ENCODE measurements around the gene LVRN.

The LVRN gene

DNA sequence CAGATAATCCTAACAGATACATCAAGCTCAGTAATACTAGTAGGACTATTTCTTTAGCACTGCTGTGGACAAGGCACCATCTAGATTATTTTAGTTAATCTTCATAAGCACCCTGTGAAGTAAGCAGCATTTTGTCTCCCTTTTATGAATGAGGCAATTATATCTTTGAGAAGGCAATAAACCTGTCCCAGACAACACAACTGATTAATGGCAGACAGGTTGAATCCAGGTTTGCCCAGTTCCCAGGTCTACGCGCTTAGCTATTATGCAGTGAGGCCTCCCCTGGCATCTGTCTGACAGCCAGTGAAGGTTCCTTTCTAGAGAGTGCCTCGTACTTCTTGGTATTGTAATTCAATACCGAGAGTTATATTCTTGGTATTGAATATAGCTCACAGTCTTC, 9.7 kb upstream of the LVRN start:
- no peaks in the 10 kb centered on the region for H3K9me3 ChIP-seq (ENCODE audit: insufficient read depth, low read length)
- no peaks in the 10 kb centered on the region for H3K79me2 ChIP-seq (ENCODE audit: low read length)
- H2AFZ ChIP-seq (ENCODE audit: low read depth, low read length): no peak overlapping the region
- no peak for TF ChIP-seq EZH2phosphoT487 (IDR thresholded peaks at IDR 0.05; ENCODE audit: low read depth)
- TF ChIP-seq, protein P1, sequence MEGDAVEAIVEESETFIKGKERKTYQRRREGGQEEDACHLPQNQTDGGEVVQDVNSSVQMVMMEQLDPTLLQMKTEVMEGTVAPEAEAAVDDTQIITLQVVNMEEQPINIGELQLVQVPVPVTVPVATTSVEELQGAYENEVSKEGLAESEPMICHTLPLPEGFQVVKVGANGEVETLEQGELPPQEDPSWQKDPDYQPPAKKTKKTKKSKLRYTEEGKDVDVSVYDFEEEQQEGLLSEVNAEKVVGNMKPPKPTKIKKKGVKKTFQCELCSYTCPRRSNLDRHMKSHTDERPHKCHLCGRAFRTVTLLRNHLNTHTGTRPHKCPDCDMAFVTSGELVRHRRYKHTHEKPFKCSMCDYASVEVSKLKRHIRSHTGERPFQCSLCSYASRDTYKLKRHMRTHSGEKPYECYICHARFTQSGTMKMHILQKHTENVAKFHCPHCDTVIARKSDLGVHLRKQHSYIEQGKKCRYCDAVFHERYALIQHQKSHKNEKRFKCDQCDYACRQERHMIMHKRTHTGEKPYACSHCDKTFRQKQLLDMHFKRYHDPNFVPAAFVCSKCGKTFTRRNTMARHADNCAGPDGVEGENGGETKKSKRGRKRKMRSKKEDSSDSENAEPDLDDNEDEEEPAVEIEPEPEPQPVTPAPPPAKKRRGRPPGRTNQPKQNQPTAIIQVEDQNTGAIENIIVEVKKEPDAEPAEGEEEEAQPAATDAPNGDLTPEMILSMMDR (IDR thresholded peaks at IDR 0.05; ENCODE audit: low read depth, low read length): no peak
- H4K20me1 ChIP-seq (ENCODE audit: insufficient read depth, low read length): no peaks in the 10 kb centered on the region
- H3K4me2 ChIP-seq (ENCODE audit: low read length): no peak overlapping the region
- H3K4me3 ChIP-seq (ENCODE audit: low read length): no peak overlapping the region
- no peaks in the 10 kb centered on the region for H3K4me1 ChIP-seq (ENCODE audit: low read length)
- H3K9ac ChIP-seq (ENCODE audit: low read length): no peak overlapping the region
- H3K27me3 ChIP-seq (ENCODE audit: low read depth, low read length): no peaks in the 10 kb centered on the region
- no peaks in the 10 kb centered on the region for H3K36me3 ChIP-seq (replicated peaks; ENCODE audit: low read depth, low read length)
- no peak overlapping the region for H3K27ac ChIP-seq (ENCODE audit: low read length)

DNA sequence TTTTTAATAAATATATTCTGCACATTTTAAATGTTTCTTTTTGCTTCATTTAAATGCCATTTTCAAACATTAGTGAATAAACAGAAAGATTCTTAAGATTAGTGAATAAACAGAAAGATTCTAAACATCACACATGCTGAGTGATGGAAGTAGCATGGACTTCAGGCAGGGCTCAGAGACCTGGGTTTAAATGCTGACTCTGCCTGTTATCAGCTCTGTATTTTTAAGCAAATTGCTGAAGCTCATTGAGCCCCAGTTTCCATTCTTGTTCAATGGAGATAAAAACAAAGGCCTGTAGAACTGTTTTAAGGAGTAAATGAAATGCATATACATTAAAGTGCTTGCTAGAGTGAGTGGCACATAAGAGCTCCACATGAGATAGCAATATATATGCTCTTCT, 8.1 kb upstream of the LVRN start:
- Histone ChIP-seq H3K36me3 (replicated peaks; ENCODE audit: low read depth, low read length) (no peaks in the 10 kb centered on the region), H3K9me3 (ENCODE audit: insufficient read depth, low read length) (no peaks in the 10 kb centered on the region), H2AFZ (ENCODE audit: low read depth, low read length) (no peak overlapping the region), H3K4me3 (ENCODE audit: low read length) (no peak overlapping the region), H4K20me1 (ENCODE audit: insufficient read depth, low read length) (no peaks in the 10 kb centered on the region), H3K27ac (ENCODE audit: low read length) (no peak overlapping the region), H3K79me2 (ENCODE audit: low read length) (no peaks in the 10 kb centered on the region), H3K4me1 (ENCODE audit: low read length) (no peaks in the 10 kb centered on the region), H3K4me2 (ENCODE audit: low read length) (no peak overlapping the region), H3K9ac (ENCODE audit: low read length) (no peak overlapping the region), H3K27me3 (ENCODE audit: low read depth, low read length) (no peaks in the 10 kb centered on the region)
- TF ChIP-seq, protein P1 (IDR thresholded peaks at IDR 0.05; ENCODE audit: low read depth, low read length): no peak
- TF ChIP-seq EZH2phosphoT487 (IDR thresholded peaks at IDR 0.05; ENCODE audit: low read depth): no peak

DNA sequence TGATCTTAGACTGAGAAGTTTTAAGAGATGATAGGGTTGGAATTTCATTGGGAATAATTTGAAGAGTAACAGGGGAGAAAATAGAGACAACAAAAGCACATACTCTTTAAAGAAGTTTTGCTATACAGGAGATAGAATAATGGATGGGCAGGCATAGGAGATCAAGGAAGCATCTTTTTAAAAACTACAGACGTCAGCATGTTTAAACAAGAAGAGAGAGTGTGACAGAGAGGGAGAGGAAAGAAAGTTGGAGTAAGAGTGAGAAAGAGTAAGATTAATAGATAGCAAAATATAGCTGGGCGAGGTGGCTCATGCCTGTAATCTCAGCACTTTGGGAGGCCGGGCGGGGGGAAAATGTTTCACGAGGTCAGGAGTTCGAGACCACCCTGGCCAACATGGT, 5.3 kb upstream of the LVRN start:
- Histone ChIP-seq H3K27ac (ENCODE audit: low read length) (no peak overlapping the region), H3K4me3 (ENCODE audit: low read length) (no peak overlapping the region), H3K4me1 (ENCODE audit: low read length) (no peaks in the 10 kb centered on the region), H3K36me3 (replicated peaks; ENCODE audit: low read depth, low read length) (no peaks in the 10 kb centered on the region), H4K20me1 (ENCODE audit: insufficient read depth, low read length) (no peaks in the 10 kb centered on the region), H2AFZ (ENCODE audit: low read depth, low read length) (no peak overlapping the region), H3K9ac (ENCODE audit: low read length) (no peak overlapping the region), H3K4me2 (ENCODE audit: low read length) (no peak overlapping the region), H3K9me3 (ENCODE audit: insufficient read depth, low read length) (no peaks in the 10 kb centered on the region), H3K27me3 (ENCODE audit: low read depth, low read length) (no peaks in the 10 kb centered on the region), H3K79me2 (ENCODE audit: low read length) (no peaks in the 10 kb centered on the region)
- no peak for TF ChIP-seq EZH2phosphoT487 (IDR thresholded peaks at IDR 0.05; ENCODE audit: low read depth)
- TF ChIP-seq, protein P1 (IDR thresholded peaks at IDR 0.05; ENCODE audit: low read depth, low read length): no peak

DNA sequence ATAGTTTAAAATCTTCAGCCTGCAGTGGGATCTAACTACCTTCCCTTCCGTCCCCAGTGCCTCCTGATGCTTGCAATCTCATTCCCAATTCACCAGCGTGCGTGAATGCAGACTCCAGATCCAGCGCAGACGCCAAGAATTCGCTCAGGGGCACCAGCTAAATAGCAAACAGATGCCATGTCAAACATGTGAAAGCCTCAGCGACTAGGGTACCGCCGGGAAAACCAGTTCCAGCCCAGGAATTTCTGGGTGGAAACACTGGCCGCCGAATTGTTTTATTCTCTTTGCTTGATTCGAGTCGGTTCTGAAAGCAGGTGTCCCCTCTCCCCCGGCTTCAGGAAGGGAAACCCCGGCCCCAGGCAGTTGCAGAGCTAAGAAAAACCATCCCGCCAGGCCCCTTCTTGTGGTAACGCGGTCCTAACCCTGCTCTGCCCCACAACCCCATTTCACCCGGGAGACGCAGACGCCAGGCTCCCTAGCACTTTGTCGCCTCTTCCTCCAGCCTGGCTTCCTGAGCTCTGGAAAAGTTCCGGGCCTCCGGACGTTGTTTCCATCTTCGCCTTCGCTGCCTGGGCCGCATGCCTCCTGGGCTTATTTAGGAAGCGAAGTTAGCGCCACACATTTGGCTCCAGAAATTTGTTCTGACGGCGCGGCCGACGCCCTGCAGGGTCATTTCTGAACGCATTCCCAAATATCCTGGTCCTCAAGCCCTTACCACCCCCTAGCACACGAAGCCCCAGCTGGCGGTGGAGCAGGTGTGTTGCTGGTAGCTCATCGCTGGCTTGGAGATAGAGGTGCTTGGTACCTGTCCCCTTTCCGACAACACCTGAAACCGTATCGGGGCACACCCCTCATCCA, 665 bp upstream of the LVRN start:
- no peaks in the 10 kb centered on the region for H3K36me3 ChIP-seq (replicated peaks; ENCODE audit: low read depth, low read length)
- H3K4me2 ChIP-seq (ENCODE audit: low read length): no peak overlapping the region

More for the DNA sequence above, 665 bp upstream of the LVRN start:
- Histone ChIP-seq H3K9ac (ENCODE audit: low read length) (no peak overlapping the region), H3K27me3 (ENCODE audit: low read depth, low read length) (no peaks in the 10 kb centered on the region), H3K27ac (ENCODE audit: low read length) (no peak overlapping the region), H4K20me1 (ENCODE audit: insufficient read depth, low read length) (no peaks in the 10 kb centered on the region), H3K9me3 (ENCODE audit: insufficient read depth, low read length) (no peaks in the 10 kb centered on the region), H3K4me1 (ENCODE audit: low read length) (no peaks in the 10 kb centered on the region), H3K79me2 (ENCODE audit: low read length) (no peaks in the 10 kb centered on the region), H2AFZ (ENCODE audit: low read depth, low read length) (no peak overlapping the region), H3K4me3 (ENCODE audit: low read length) (no peak overlapping the region)
- TF ChIP-seq EZH2phosphoT487 (IDR thresholded peaks at IDR 0.05; ENCODE audit: low read depth): no peak
- TF ChIP-seq, protein P1 (IDR thresholded peaks at IDR 0.05; ENCODE audit: low read depth, low read length): no peak
